ENCODE results near the gene PAOX.

Gene PAOX

GRCh38 chr10:133338080-133339071 lies 40.7 kb upstream of the PAOX start (continued):
- TF ChIP-seq, protein P1, sequence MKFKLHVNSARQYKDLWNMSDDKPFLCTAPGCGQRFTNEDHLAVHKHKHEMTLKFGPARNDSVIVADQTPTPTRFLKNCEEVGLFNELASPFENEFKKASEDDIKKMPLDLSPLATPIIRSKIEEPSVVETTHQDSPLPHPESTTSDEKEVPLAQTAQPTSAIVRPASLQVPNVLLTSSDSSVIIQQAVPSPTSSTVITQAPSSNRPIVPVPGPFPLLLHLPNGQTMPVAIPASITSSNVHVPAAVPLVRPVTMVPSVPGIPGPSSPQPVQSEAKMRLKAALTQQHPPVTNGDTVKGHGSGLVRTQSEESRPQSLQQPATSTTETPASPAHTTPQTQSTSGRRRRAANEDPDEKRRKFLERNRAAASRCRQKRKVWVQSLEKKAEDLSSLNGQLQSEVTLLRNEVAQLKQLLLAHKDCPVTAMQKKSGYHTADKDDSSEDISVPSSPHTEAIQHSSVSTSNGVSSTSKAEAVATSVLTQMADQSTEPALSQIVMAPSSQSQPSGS (tag by site-specific recombination; IDR thresholded peaks at IDR 0.05; ENCODE audit: low read depth), result no peak
- TF ChIP-seq, protein P2, sequence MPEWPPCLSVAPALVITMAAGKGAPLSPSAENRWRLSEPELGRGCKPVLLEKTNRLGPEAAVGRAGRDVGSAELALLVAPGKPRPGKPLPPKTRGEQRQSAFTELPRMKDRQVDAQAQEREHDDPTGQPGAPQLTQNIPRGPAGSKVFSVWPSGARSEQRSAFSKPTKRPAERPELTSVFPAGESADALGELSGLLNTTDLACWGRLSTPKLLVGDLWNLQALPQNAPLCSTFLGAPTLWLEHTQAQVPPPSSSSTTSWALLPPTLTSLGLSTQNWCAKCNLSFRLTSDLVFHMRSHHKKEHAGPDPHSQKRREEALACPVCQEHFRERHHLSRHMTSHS (tag by site-specific recombination; IDR thresholded peaks at IDR 0.05), result 0 out of 2 replicates have a peak, but pooled peaks have one; percentile 27
- TF ChIP-seq KLF1 (tag by site-specific recombination; IDR thresholded peaks at IDR 0.05) (peak; percentile 83), ZNF626 (tag by site-specific recombination; IDR thresholded peaks at IDR 0.05) (no peak), ZEB2 (tag by site-specific recombination; IDR thresholded peaks at IDR 0.05) (peak; percentile 91), AEBP2 (tag by site-specific recombination; IDR thresholded peaks at IDR 0.05; ENCODE audit: borderline replicate concordance) (peak; percentile 3; the same call in 1 of the 2 replicates), SALL2 (tag by site-specific recombination; IDR thresholded peaks at IDR 0.05; ENCODE audit: borderline replicate concordance) (no peak), ZNF521 (tag by site-specific recombination; IDR thresholded peaks at IDR 0.05) (no peak), ZNF274 (IDR thresholded peaks at IDR 0.05; ENCODE audit: low read length) (no peak), ZNF274 (tag by site-specific recombination; IDR thresholded peaks at IDR 0.05; ENCODE audit: borderline replicate concordance) (0 out of 2 replicates have a peak, but pooled peaks have one; percentile 56), ZFHX2 (tag by site-specific recombination; conservative IDR thresholded peaks at IDR 0.05) (peak; percentile 37), ZNF670 (tag by site-specific recombination; IDR thresholded peaks at IDR 0.05; ENCODE audit: low read depth) (0 out of 2 replicates have a peak, but pooled peaks have one; percentile 58), ZNF423 (tag by site-specific recombination; IDR thresholded peaks at IDR 0.05) (no peak), ZNF701 (tag by site-specific recombination; IDR thresholded peaks at IDR 0.05) (no peak), KLF17 (tag by site-specific recombination; IDR thresholded peaks at IDR 0.05) (no peak), SCRT2 (tag by site-specific recombination; IDR thresholded peaks at IDR 0.05) (no peak), OSR2 (tag by site-specific recombination; IDR thresholded peaks at IDR 0.05) (no peak), ZNF768 (tag by site-specific recombination; IDR thresholded peaks at IDR 0.05) (no peak), ZNF335 (tag by site-specific recombination; conservative IDR thresholded peaks at IDR 0.05) (no peak), ZNF19 (tag by site-specific recombination; IDR thresholded peaks at IDR 0.05; ENCODE audit: low read depth) (no peak)
- TF ChIP-seq, protein P3, sequence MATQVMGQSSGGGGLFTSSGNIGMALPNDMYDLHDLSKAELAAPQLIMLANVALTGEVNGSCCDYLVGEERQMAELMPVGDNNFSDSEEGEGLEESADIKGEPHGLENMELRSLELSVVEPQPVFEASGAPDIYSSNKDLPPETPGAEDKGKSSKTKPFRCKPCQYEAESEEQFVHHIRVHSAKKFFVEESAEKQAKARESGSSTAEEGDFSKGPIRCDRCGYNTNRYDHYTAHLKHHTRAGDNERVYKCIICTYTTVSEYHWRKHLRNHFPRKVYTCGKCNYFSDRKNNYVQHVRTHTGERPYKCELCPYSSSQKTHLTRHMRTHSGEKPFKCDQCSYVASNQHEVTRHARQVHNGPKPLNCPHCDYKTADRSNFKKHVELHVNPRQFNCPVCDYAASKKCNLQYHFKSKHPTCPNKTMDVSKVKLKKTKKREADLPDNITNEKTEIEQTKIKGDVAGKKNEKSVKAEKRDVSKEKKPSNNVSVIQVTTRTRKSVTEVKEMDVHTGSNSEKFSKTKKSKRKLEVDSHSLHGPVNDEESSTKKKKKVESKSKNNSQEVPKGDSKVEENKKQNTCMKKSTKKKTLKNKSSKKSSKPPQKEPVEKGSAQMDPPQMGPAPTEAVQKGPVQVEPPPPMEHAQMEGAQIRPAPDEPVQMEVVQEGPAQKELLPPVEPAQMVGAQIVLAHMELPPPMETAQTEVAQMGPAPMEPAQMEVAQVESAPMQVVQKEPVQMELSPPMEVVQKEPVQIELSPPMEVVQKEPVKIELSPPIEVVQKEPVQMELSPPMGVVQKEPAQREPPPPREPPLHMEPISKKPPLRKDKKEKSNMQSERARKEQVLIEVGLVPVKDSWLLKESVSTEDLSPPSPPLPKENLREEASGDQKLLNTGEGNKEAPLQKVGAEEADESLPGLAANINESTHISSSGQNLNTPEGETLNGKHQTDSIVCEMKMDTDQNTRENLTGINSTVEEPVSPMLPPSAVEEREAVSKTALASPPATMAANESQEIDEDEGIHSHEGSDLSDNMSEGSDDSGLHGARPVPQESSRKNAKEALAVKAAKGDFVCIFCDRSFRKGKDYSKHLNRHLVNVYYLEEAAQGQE (tag by site-specific recombination; IDR thresholded peaks at IDR 0.05), result no peak
- TF ChIP-seq, protein P4, sequence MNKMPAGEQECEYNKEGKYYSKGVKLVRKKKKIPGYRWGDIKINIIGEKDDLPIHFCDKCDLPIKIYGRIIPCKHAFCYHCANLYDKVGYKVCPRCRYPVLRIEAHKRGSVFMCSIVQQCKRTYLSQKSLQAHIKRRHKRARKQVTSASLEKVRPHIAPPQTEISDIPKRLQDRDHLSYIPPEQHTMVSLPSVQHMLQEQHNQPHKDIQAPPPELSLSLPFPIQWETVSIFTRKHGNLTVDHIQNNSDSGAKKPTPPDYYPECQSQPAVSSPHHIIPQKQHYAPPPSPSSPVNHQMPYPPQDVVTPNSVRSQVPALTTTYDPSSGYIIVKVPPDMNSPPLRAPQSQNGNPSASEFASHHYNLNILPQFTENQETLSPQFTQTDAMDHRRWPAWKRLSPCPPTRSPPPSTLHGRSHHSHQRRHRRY (tag by site-specific recombination; IDR thresholded peaks at IDR 0.05), result 0 out of 2 replicates have a peak, but pooled peaks have one; percentile 28
- TF ChIP-seq, protein P5, sequence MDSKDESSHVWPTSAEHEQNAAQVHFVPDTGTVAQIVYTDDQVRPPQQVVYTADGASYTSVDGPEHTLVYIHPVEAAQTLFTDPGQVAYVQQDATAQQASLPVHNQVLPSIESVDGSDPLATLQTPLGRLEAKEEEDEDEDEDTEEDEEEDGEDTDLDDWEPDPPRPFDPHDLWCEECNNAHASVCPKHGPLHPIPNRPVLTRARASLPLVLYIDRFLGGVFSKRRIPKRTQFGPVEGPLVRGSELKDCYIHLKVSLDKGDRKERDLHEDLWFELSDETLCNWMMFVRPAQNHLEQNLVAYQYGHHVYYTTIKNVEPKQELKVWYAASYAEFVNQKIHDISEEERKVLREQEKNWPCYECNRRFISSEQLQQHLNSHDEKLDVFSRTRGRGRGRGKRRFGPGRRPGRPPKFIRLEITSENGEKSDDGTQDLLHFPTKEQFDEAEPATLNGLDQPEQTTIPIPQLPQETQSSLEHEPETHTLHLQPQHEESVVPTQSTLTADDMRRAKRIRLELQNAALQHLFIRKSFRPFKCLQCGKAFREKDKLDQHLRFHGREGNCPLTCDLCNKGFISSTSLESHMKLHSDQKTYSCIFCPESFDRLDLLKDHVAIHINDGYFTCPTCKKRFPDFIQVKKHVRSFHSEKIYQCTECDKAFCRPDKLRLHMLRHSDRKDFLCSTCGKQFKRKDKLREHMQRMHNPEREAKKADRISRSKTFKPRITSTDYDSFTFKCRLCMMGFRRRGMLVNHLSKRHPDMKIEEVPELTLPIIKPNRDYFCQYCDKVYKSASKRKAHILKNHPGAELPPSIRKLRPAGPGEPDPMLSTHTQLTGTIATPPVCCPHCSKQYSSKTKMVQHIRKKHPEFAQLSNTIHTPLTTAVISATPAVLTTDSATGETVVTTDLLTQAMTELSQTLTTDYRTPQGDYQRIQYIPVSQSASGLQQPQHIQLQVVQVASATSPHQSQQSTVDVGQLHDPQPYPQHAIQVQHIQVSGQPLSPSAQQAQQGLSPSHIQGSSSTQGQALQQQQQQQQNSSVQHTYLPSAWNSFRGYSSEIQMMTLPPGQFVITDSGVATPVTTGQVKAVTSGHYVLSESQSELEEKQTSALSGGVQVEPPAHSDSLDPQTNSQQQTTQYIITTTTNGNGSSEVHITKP (tag by site-specific recombination; IDR thresholded peaks at IDR 0.05), result no peak

All from HEK293 (cell line).